Activated CD8-positive, alpha-beta T cell treated with anti-CD3 and anti-CD28 coated beads, Interleukin-2, amount 10 ng/mL, durations not matched to agents 7 days and 5 days (primary cell): Measurements from ENCODE around the gene RPP30. TPM values are rescaled to one million over a fixed set of nuclear protein-coding genes. Genes with fewer than 3 reads are reported as not detected.

Source experiments
- ATAC-seq: fragments of 150-1000 bp; cut with Tn5 transposase; one replicate; pipeline ENCODE4 v1.10.0; 2021; ENCODE audit warnings: moderate library complexity
- CTCF ChIA-PET: fragments of 350-600 bp; sonication (Branson Sonifier 250); formaldehyde crosslinking; loops from one replicate; lab custom pipeline; 2021; ENCODE audit warnings: antibody characterized with exemption; lab: Charles Lee
- POLR2A ChIA-PET: fragments of 350-600 bp; sonication (Branson Sonifier 250); formaldehyde crosslinking; loops from one replicate; lab custom pipeline; 2021; ENCODE audit warnings: antibody characterized with exemption; lab: Charles Lee
- DNase-seq: peaks from one replicate; pipeline ENCODE4 v3.0.0-alpha.2; 2020
- H3K27ac Mint-ChIP-seq: one replicate; pipeline ENCODE4 v1.8.0; 2021; ENCODE audit warnings: mild to moderate bottlenecking, mixed read lengths
- H3K27me3 Mint-ChIP-seq: one replicate; pipeline ENCODE4 v1.8.0; 2021; ENCODE audit warnings: low read depth, mixed read lengths
- H3K36me3 Mint-ChIP-seq: one replicate; pipeline ENCODE4 v1.8.0; 2021; ENCODE audit warnings: low read depth, mixed read lengths
- H3K4me1 Mint-ChIP-seq: one replicate; pipeline ENCODE4 v1.8.0; 2021; ENCODE audit warnings: low read depth, mixed read lengths
- H3K4me3 Mint-ChIP-seq: one replicate; pipeline ENCODE4 v1.8.0; 2021; ENCODE audit warnings: mild to moderate bottlenecking, mixed read lengths
- H3K9me3 Mint-ChIP-seq: one replicate; pipeline ENCODE4 v1.8.0; 2022; ENCODE audit warnings: mixed read lengths; ENCODE audit not compliant: insufficient read depth
- total RNA-seq, 2 experiments: library from RNA; stranded (reverse); gene quantifications; one replicate each; pipeline ENCODE4 v1.2.3, GENCODE V29; 2021

The RPP30 gene
- total RNA-seq, 2 experiments from 2014 or later, result 43.7 to 48.1 TPM

DNA sequence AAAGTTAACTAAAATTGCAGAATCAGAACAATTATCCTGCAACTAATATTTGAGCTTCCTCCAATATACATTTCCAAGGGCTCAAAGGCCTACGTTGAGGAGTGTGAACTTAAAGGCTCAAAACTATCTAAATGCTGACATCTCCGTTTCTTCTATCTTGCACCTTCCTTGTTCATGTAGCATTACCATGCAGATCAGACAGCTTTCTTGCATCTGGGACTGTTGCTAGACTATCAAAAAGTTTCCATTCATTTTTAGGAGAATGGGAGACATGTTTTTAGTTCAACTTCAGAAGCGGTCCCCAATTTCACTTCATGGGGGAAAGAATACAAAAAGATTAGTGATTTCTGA, 46.2 kb downstream of the RPP30 start:
- DNase-seq, result no peak
- no peak for ATAC-seq
- H3K4me3 Mint-ChIP-seq, result no peak overlapping the region
- H3K4me1 Mint-ChIP-seq, result no peaks in the 10 kb centered on the region
- no peaks in the 10 kb centered on the region for H3K36me3 Mint-ChIP-seq
- CTCF ChIA-PET, result interaction anchor here (1.0 to 1.7 kb wide), 4 partner anchors 21 to 332 kb away, joined by 4 to 5 read pairs (median 4); no protein-coding TSS in a partner anchor
- H3K27me3 Mint-ChIP-seq, result peaks cover 23% of the 10 kb centered on the region
- no peaks in the 10 kb centered on the region for H3K9me3 Mint-ChIP-seq
- POLR2A ChIA-PET, result no interaction called here
- no peak overlapping the region for H3K27ac Mint-ChIP-seq

DNA sequence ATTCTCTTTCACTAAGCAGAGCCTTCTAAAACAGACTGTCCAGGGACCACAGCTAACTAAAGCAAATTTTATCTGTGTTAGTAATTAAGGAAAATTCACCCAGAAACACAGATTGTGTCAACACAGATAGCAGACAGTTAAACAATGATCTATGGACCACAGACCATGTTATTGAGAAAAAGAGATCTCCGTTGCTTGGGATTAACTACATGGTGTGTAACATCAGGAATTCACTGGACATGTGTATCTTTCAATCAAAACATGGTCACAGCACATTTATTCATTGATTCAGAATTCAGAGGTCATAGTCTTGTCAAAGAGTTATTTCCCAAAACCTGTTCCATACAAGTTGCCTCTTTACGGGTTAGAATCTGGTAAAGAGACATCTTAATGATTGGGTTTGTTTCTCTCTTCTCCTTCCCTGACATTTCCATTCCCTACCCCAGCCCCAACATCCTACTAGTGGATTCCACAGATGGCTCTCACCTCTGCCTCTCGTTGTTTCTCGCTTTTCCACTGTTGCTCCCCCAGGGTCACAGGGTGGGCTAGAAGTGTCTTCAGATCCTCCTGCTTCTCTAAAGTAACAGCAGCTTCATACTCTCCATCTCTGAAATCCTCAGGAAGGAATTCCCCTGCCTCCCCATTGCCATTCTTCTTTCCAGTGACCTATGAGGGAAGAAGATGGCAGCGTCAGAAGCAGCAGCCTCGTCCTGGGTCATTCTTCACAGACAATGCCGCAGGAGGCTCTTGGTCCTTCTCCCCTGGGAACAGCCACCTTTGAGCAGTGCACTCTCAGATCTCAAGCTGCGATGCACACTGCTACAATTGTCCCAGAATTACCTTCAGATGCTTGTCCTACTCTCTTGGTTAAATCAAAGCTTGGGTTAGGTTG, 48.2 kb downstream of the RPP30 start:
- POLR2A ChIA-PET, result no interaction called here
- Mint-ChIP-seq H3K4me3 (no peak overlapping the region), H3K36me3 (no peaks in the 10 kb centered on the region), H3K27me3 (peaks cover 30% of the 10 kb centered on the region), H3K4me1 (no peaks in the 10 kb centered on the region), H3K9me3 (no peaks in the 10 kb centered on the region), H3K27ac (no peak overlapping the region)
- CTCF ChIA-PET, result interaction anchor here (0.9 to 2.5 kb wide), 7 partner anchors 8 to 379 kb away, joined by 3 to 9 read pairs (median 4); no protein-coding TSS in a partner anchor
- ATAC-seq (no peak), DNase-seq (no peak)

GRCh38 chr10:90920986-90921666, 49.4 kb downstream of the RPP30 start, which contains the start of gene ANKRD1:
ANKRD1 (minus strand) TSS chr10:90921087; CDS start chr10:90921027, 60 bp downstream.
- Mint-ChIP-seq H3K4me1 (no peaks in the 10 kb centered on the region), H3K36me3 (no peaks in the 10 kb centered on the region), H3K9me3 (no peaks in the 10 kb centered on the region), H3K4me3 (no peak within 1 kb of the TSS), H3K27ac (no peak within 1 kb of the TSS), H3K27me3 (peaks cover 25% of the 10 kb centered on the region)
- CTCF ChIA-PET, result interaction anchor here (0.9 to 2.5 kb wide), 4 partner anchors 9 to 378 kb away, joined by 3 to 9 read pairs (median 4); no protein-coding TSS in a partner anchor
- DNase-seq (no peak), ATAC-seq (no peak)
- POLR2A ChIA-PET, result no interaction called here

DNA sequence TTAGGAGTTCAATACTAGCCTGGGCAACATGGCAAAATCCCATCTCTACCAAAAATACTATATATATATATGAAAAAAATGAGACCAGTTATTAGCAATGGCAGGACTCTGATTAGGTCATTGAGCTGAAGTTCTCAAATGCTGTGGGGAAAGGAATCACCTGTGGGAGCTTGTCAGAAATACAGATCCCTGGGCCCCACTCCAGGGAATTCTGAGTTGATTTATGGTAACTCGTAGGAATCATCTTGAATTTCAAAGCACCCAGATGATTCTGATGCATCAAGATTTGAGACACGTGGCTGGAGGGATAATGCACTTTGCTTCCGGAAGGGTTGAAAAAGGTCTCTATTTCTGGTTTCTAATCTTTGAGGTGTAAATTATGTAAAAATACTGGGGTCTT, 50.1 kb downstream of the RPP30 start:
- Mint-ChIP-seq H3K9me3 (no peaks in the 10 kb centered on the region), H3K27me3 (peaks cover 25% of the 10 kb centered on the region), H3K4me3 (no peak overlapping the region), H3K27ac (no peak overlapping the region), H3K36me3 (no peaks in the 10 kb centered on the region), H3K4me1 (no peaks in the 10 kb centered on the region)
- DNase-seq, result no peak
- ChIA-PET CTCF (interaction anchor here (1.5 to 2.5 kb wide), 2 partner anchors 10 to 12 kb away, joined by 3 to 9 read pairs; no protein-coding TSS in a partner anchor), POLR2A (no interaction called here)
- ATAC-seq, result no peak

GRCh38 chr10:90923111-90923731, 51.4 kb downstream of the RPP30 start:
- no peak for DNase-seq
- Mint-ChIP-seq H3K9me3 (no peaks in the 10 kb centered on the region), H3K27me3 (peaks cover 30% of the 10 kb centered on the region), H3K36me3 (no peaks in the 10 kb centered on the region), H3K4me3 (no peak overlapping the region), H3K4me1 (no peaks in the 10 kb centered on the region), H3K27ac (no peak overlapping the region)
- POLR2A ChIA-PET, result no interaction called here
- CTCF ChIA-PET, result no interaction called here
- ATAC-seq, result no peak

DNA sequence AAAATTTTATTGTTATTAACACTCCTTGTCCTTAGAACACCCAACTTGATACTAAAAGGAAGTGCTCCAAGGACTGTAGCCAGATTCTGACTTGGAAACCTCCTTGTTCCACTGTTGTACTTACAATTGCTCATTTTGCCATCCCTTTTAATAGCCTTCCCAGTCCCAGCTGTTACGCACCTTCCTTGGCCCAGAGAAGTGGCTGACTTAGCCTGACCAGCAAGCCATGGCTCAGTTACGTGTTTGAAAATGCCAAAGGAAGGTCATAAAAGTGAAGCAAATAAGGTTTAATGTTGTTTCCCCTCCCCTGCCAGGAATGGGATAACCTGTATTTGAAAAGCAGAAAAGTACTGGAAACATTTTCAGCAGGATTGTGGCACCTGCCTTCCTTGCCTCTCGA, 52.8 kb downstream of the RPP30 start:
- ChIA-PET CTCF (no interaction called here), POLR2A (no interaction called here)
- Mint-ChIP-seq H3K36me3 (no peaks in the 10 kb centered on the region), H3K4me1 (no peaks in the 10 kb centered on the region), H3K9me3 (no peaks in the 10 kb centered on the region), H3K27me3 (peaks cover 37% of the 10 kb centered on the region), H3K4me3 (no peak overlapping the region), H3K27ac (no peak overlapping the region)
- ATAC-seq (no peak), DNase-seq (no peak)

DNA sequence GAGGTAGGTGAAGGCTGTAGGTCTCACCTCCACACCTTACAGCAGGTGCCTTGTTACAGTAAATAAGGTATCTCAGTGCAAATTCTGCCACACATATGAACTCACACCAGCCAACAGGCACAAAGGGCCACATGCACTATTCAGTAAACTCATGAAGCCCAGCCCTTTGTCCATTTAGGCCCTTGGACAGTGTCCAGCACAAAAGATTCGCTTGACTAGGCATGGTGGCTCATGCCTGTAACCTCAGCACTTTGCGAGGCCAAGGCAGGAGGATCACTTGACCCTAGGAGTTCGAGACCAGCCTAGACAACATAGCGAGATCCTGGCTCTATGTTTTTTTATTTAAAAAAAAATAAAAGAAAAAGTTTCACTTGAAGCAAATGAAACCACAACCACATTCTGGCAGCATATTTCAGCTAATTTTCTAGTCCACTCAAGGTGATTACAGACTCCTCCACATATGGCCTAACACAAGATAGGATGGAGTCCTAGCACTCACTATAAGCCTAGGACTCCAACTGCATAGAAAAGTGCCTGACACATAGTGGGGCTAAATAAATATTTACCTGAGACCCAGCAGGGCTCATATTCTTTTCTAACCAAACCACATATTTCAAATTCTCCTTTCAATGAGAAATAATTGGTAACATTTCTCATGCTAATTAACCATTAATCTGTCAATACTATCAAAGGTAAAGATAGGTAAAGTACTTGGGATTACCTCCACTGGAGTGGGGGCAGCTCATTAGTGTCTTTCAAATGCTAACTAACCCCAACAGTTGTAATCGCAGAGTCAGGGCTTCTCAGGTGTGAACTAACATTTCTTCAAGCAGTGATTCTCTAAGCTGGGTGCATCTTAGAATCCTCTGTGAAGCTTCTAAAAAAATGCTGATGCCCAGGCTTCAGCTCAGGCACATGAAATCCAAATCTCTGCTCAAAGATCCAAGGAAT, 53.6 kb downstream of the RPP30 start:
- CTCF ChIA-PET, result interaction anchor here (0.7 kb wide), 1 partner anchor 99 kb away, joined by 4 read pairs; no protein-coding TSS in a partner anchor
- no peak for ATAC-seq
- DNase-seq, result no peak
- H3K4me1 Mint-ChIP-seq, result no peaks in the 10 kb centered on the region
- no peaks in the 10 kb centered on the region for H3K9me3 Mint-ChIP-seq
- POLR2A ChIA-PET, result no interaction called here
- H3K4me3 Mint-ChIP-seq, result no peak overlapping the region
- no peaks in the 10 kb centered on the region for H3K36me3 Mint-ChIP-seq
- H3K27ac Mint-ChIP-seq, result no peak overlapping the region
- H3K27me3 Mint-ChIP-seq, result peaks cover 31% of the 10 kb centered on the region

- CTCF ChIA-PET, result no interaction called here
- DNase-seq, result no peak
- Mint-ChIP-seq H3K27ac (no peak overlapping the region), H3K4me3 (no peak overlapping the region), H3K36me3 (no peaks in the 10 kb centered on the region), H3K9me3 (no peaks in the 10 kb centered on the region), H3K4me1 (peaks cover 5% of the 10 kb centered on the region), H3K27me3 (peaks cover 31% of the 10 kb centered on the region)
- no peak for ATAC-seq
- POLR2A ChIA-PET, result no interaction called here
These were observed 55.5 kb downstream of the RPP30 start for GRCh38 chr10:90927293-90927692.

DNA sequence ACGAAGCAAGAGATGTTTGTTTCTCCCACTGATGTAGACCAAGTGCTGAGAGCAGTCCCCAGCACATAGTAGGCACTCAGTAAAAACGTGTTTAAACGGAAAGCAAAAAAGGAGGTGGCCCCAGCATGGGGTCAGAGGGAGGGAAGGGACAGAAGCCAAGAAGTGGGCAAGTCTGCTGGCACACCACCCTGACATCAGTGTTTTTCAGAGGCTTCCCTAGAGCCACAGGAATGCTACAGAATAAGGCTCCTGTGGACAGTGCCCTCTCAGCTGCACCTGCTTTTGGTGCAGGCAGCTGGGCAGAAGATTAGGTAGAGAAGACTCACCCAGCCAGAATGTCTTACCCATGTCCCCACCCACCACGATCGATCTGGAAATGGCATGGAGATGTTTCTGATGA, 57.4 kb downstream of the RPP30 start:
- CTCF ChIA-PET, result interaction anchor here (1.2 kb wide), 1 partner anchor 10 kb away, joined by 3 read pairs; no protein-coding TSS in a partner anchor

GRCh38 chr10:90930070-90930837, 58.5 kb downstream of the RPP30 start:
- no peak overlapping the region for H3K27ac Mint-ChIP-seq
- ATAC-seq (no peak), DNase-seq (no peak)
- peaks cover 6% of the 10 kb centered on the region for H3K4me1 Mint-ChIP-seq
- ChIA-PET CTCF (interaction anchor here (1.2 to 1.5 kb wide), 2 partner anchors 19 to 51 kb away, joined by 3 to 4 read pairs; no protein-coding TSS in a partner anchor), POLR2A (no interaction called here)
- no peak overlapping the region for H3K4me3 Mint-ChIP-seq
- H3K27me3 Mint-ChIP-seq, result peaks cover 28% of the 10 kb centered on the region
- H3K36me3 Mint-ChIP-seq, result no peaks in the 10 kb centered on the region
- H3K9me3 Mint-ChIP-seq, result no peaks in the 10 kb centered on the region

More for the DNA sequence above, 57.4 kb downstream of the RPP30 start:
- Mint-ChIP-seq H3K27me3 (peaks cover 31% of the 10 kb centered on the region), H3K27ac (no peak overlapping the region), H3K36me3 (no peaks in the 10 kb centered on the region), H3K4me1 (peaks cover 5% of the 10 kb centered on the region), H3K9me3 (no peaks in the 10 kb centered on the region), H3K4me3 (no peak overlapping the region)
- ATAC-seq (no peak), DNase-seq (no peak)
- POLR2A ChIA-PET, result no interaction called here
